K562 (cell line): ENCODE results near the gene PRRG4. TPM values are rescaled to one million over a fixed set of nuclear protein-coding genes. Genes with fewer than 3 reads are reported as not detected.

ENCODE experiments used
- ATAC-seq: fragments of 200-7000 bp; cut with Tn5 transposase; 3 replicates; pipeline ENCODE4 v1.9.1; 2020; ENCODE audit warnings: moderate library complexity
- BruUV-seq: library from RNA; stranded (reverse); fragments of 400-500 nt; replicated peaks from 2 replicates; lab custom pipeline; 2021; lab: Mats Ljungman, UMichigan
- CTCF ChIA-PET: fragments of 300-600 bp; formaldehyde crosslinking; extraction: SDS; loops from one replicate; lab custom pipeline; 2021; ENCODE audit warnings: low intra/inter-chr PET ratio; lab: Yijun Ruan, JAX
- POLR2A ChIA-PET: fragments of 300-600, 350-650 bp; sonication (Branson Sonifier 250); formaldehyde crosslinking; extraction: SDS; loops from one replicate; lab custom pipeline; 2021; ENCODE audit warnings: antibody characterized with exemption, inconsistent platforms; lab: Yijun Ruan, JAX
- DNase-seq, 4 experiments: peaks; one replicate each; pipeline versions ENCODE4 v3.0.0 to v3.0.0-alpha.2; 2011 to 2018; ENCODE audit warnings: low spot score in 3 of 4, mixed read lengths in 3 of 4; ENCODE audit errors: extremely low read depth in 1 of 4
- FAIRE-seq: peaks from 2 replicates; lab custom pipeline; 2011; peaks lifted over from hg19 to GRCh38; lab: Jason Lieb, UNC
- H2AFZ ChIP-seq: 2 replicates; pipeline ENCODE4 v1.6.0; 2011; ENCODE audit warnings: low read depth, low read length, control low read depth, inconsistent platforms
- H3K27ac ChIP-seq: fragments of 200-600 bp; 3 replicates; pipeline ENCODE4 v1.8.0; 2011; ENCODE audit warnings: low read depth, mild to moderate bottlenecking, control low read depth, inconsistent platforms, low read length, moderate library complexity, mixed read lengths; ENCODE audit errors: extremely low read depth
- H3K27me3 ChIP-seq, 2 experiments: fragments of 300-600 bp in 1 of 2; 2 replicates in 1 of 2; 3 replicates in 1 of 2; pipeline versions ENCODE4 v1.6.0 to v1.8.0; 2011; ENCODE audit warnings: inconsistent platforms in 2 of 2, low read length in 2 of 2, mild to moderate bottlenecking in 1 of 2, mixed read lengths in 1 of 2, moderate library complexity in 1 of 2; ENCODE audit not compliant: control insufficient read depth in 2 of 2, insufficient read depth in 2 of 2
- H3K36me3 ChIP-seq: fragments of 300-600 bp; 3 replicates; pipeline ENCODE4 v1.8.0; 2011; ENCODE audit warnings: mild to moderate bottlenecking, low read length, inconsistent platforms; ENCODE audit not compliant: control insufficient read depth, insufficient read depth
- H3K4me1 ChIP-seq, 2 experiments: fragments of 200-600 bp in 1 of 2; replicated peaks in 1 of 2; 2 replicates in 1 of 2; 3 replicates in 1 of 2; pipeline versions ENCODE4 v1.5.1 to v1.8.0; 2011; ENCODE audit warnings: inconsistent platforms in 2 of 2, low read length in 2 of 2, mild to moderate bottlenecking in 1 of 2, mixed read lengths in 1 of 2, moderate library complexity in 1 of 2; ENCODE audit not compliant: control insufficient read depth in 2 of 2, insufficient read depth in 2 of 2
- H3K4me2 ChIP-seq: 2 replicates; pipeline ENCODE4 v1.6.1; 2011; ENCODE audit warnings: low read length, control low read depth, inconsistent platforms, mixed read lengths; ENCODE audit not compliant: insufficient read depth
- H3K4me3 ChIP-seq: fragments of 200-600 bp; sonication (generic), shearing (Covaris generic); 2 replicates; pipeline ENCODE4 v1.5.1; 2016; ENCODE audit warnings: control low read depth, inconsistent platforms
- H3K79me2 ChIP-seq: fragments of 200-600 bp; 3 replicates; pipeline ENCODE4 v1.8.0; 2011; ENCODE audit warnings: low read length, inconsistent platforms; ENCODE audit not compliant: control insufficient read depth, insufficient read depth
- H3K9ac ChIP-seq, 2 experiments: 2 replicates each; pipeline versions ENCODE4 v1.6.0 to v1.6.1; 2011; ENCODE audit warnings: low read depth in 2 of 2, low read length in 2 of 2, control low read depth in 1 of 2, inconsistent platforms in 1 of 2, mild to moderate bottlenecking in 1 of 2, mixed read lengths in 1 of 2; ENCODE audit not compliant: insufficient read depth in 1 of 2
- H3K9me1 ChIP-seq: one replicate; pipeline ENCODE4 v1.6.0; 2011; ENCODE audit warnings: inconsistent platforms, mild to moderate bottlenecking, low read length, moderate library complexity; ENCODE audit not compliant: control insufficient read depth, insufficient read depth
- H3K9me3 ChIP-seq: replicated peaks from 2 replicates; pipeline ENCODE4 v1.5.1; 2011; ENCODE audit warnings: low read depth, low read length, inconsistent platforms; ENCODE audit not compliant: control insufficient read depth, insufficient read depth
- H4K20me1 ChIP-seq: replicated peaks from 2 replicates; pipeline ENCODE4 v1.6.1; 2011; ENCODE audit warnings: low read length, inconsistent platforms, mixed read lengths; ENCODE audit not compliant: control insufficient read depth, insufficient read depth
- MYC ChIP-seq, 2 experiments: fragments of 250-450 bp in 1 of 2; sonication (Bioruptor Pico) in 1 of 2; IDR thresholded peaks; 2 replicates each; pipeline versions ENCODE4 v1.5.1 to v1.6.1; 2012 to 2021; ENCODE audit warnings: low read depth in 2 of 2, borderline replicate concordance in 1 of 2, improper control_type of control experiment in 1 of 2, low read length in 1 of 2, mild to moderate bottlenecking in 1 of 2, moderate library complexity in 1 of 2
- PRPF4 ChIP-seq: fragments of 200-400 bp; formaldehyde crosslinking; IDR thresholded peaks from one replicate; pipeline ENCODE4 v1.6.1; 2017; ENCODE audit warnings: low read length, low read depth, mild to moderate bottlenecking; ENCODE audit not compliant: insufficient read depth, poor library complexity, severe bottlenecking
- RBM17 ChIP-seq: fragments of 200-400 bp; formaldehyde crosslinking; IDR thresholded peaks from 2 replicates; pipeline ENCODE4 v1.6.1; 2017; ENCODE audit warnings: low read depth, mild to moderate bottlenecking, low read length, borderline replicate concordance
- SIX5 ChIP-seq, 2 experiments: IDR thresholded peaks; 2 replicates each; pipeline ENCODE4 v1.6.1; 2011; ENCODE audit warnings: low read length in 2 of 2, borderline replicate concordance in 1 of 2, low read depth in 1 of 2, mild to moderate bottlenecking in 1 of 2, moderate library complexity in 1 of 2; ENCODE audit not compliant: insufficient read depth in 1 of 2
- SRSF3 ChIP-seq: fragments of 200-400 bp; formaldehyde crosslinking; IDR thresholded peaks from 2 replicates; pipeline ENCODE4 v1.6.1; 2016; ENCODE audit warnings: mild to moderate bottlenecking, low read length, moderate library complexity; ENCODE audit not compliant: insufficient read depth
- TAF1 ChIP-seq: IDR thresholded peaks from 2 replicates; pipeline ENCODE4 v1.6.1; 2011; ENCODE audit warnings: mild to moderate bottlenecking, low read length, moderate library complexity; ENCODE audit not compliant: insufficient read depth, control insufficient read depth, severe bottlenecking; ENCODE audit errors: extremely low read depth
- TAF15 ChIP-seq: fragments of 200-400 bp; formaldehyde crosslinking; IDR thresholded peaks from 2 replicates; pipeline ENCODE4 v1.6.1; 2017; ENCODE audit warnings: mild to moderate bottlenecking, low read depth, low read length, moderate library complexity
- TRIM28 ChIP-seq: fragments of 450-650 bp; IDR thresholded peaks from 2 replicates; pipeline ENCODE4 v1.6.1; 2017
- ZNF175 ChIP-seq: fragments of 200-800 bp; sonication (Bioruptor generic); IDR thresholded peaks from 2 replicates; pipeline ENCODE4 v1.6.1; 2016; ENCODE audit warnings: low read depth, mild to moderate bottlenecking, missing genetic modification characterization, missing compliant biosample characterization
- WGBS: fragments of 100-300 bp; shearing (Covaris generic); methylation state at CpG from one replicate; pipeline ENCODE4 v1.1.6; 2016; ENCODE audit warnings: low coverage, mixed read lengths; ENCODE audit not compliant: insufficient coverage; ENCODE audit errors: missing lambda C conversion rate; 5-methylcytosine and 5-hydroxymethylcytosine counted together
- in situ Hi-C: fragments of 300-500 bp; cut with MboI; formaldehyde crosslinking; loops from 4 replicates; pipeline ENCODE4 v1.15.0; 2018; ENCODE audit warnings: inconsistent platforms, mixed read lengths
- intact Hi-C: fragments of 100-400 bp; cut with micrococcal nuclease; formaldehyde crosslinking; loops from 2 replicates; pipeline ENCODE4 v1.14.2; 2022
- polyA plus RNA-seq, 8 experiments: library from polyadenylated mRNA; depleted of rRNA in 4 of 8; stranded (reverse) in 5 of 8; unstranded in 3 of 8; fragments of >200 nt; fragmentation: Nextera tagmentation in 2 of 8; fragmentation: Illumina TruSeq in 1 of 8; extraction: Ambion mirVana in 2 of 8; extraction: Trizol in 1 of 8; gene quantifications; 2 replicates each; pipeline versions ENCODE4 v1.2.1 to v1.2.3, GENCODE V29; 2011 to 2014; ENCODE audit warnings: inconsistent platforms in 1 of 8, missing spikeins in 1 of 8
- total RNA-seq, 7 experiments: library from RNA; depleted of rRNA in 6 of 7; stranded (reverse); fragments of >200 nt in 6 of 7; fragmentation: Illumina TruSeq in 2 of 7; extraction: Trizol in 2 of 7; gene quantifications; 2 replicates each; pipeline versions ENCODE4 v1.2.1 to v1.2.3, GENCODE V29; 2011 to 2021; ENCODE audit warnings: low replicate concordance in 1 of 7
- TF ChIP-seq, protein P1 (sequence below): sonication (generic); formaldehyde crosslinking; IDR thresholded peaks from 2 replicates; pipeline ENCODE4 v1.8.1; 2022; ENCODE audit warnings: missing genetic modification reagents
- TF ChIP-seq, protein P2 (sequence below), 2 experiments: IDR thresholded peaks; 2 replicates each; pipeline ENCODE4 v1.6.1; 2011; ENCODE audit warnings: borderline replicate concordance in 1 of 2, control low read depth in 1 of 2, low read depth in 1 of 2, low read length in 1 of 2, mild to moderate bottlenecking in 1 of 2, mixed read lengths in 1 of 2, moderate library complexity in 1 of 2; ENCODE audit not compliant: insufficient read depth in 1 of 2, insufficient read length in 1 of 2, poor library complexity in 1 of 2, severe bottlenecking in 1 of 2; ENCODE audit errors: extremely low read depth in 1 of 2

The PRRG4 gene
- total and polyA plus RNA-seq, 9 of the 15 experiments (the other 6 are each of a cell fraction or from before 2014, with no cell fraction given) = not detected

DNA sequence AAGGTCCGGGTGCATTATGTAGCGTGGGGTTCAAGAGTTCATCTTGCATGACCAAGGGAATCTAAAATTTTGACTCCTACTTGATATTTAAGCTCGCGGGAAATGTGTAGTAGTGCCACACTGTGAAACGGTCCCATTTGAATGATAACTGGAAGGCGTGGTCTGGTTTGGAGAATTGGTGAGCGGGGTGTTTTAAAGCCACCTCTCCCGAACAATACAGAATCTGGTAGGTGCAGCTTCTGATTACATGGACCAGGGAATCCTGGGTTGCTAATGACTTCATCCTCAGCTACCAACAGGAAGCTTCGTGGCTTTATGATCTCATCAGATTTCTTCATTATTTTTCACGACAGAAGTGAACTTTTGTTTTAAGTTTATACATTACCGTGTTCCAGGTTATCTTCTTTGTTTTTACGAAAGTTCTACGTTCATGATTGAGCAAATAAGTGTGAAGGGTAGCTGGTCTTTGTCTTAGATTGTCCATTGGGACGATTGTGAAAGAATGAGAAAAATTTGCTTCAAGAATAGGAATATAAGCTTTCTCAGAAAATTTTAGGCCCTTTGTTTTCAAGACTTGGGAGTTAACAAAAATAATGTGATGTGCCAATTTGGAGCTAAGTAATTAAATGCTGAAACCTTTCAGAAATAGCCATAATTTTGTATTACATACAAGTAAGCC, 64.6 kb downstream of the PRRG4 start:
- H3K27me3 ChIP-seq = no peaks in the 10 kb centered on the region
- FAIRE-seq = peak; percentile 84
- in situ Hi-C loops (no loop called here), intact Hi-C loops (no loop called here)
- peak overlapping the region; percentile 91 for H2AFZ ChIP-seq
- peaks cover 9 to 20% of the 10 kb centered on the region in 2 experiments; a peak in 4 of 5 replicates for H3K4me1 ChIP-seq
- POLR2A ChIA-PET = interaction anchor here (0.6 to 1.6 kb wide), 8 partner anchors 8 to 473 kb away, joined by 3 to 5 read pairs (median 3); partner anchors contain the start of gene TCP11L1
- H3K9me3 ChIP-seq = no peaks in the 10 kb centered on the region
- H3K9me1 ChIP-seq = no peaks in the 10 kb centered on the region
- peak overlapping the region; percentile 96 for H3K27ac ChIP-seq
- H3K4me2 ChIP-seq = peak overlapping the region; percentile 83
- peak overlapping the region; percentile 93 to 99 for H3K9ac ChIP-seq
- peak; percentile 25 to 85 (median 51) for DNase-seq
- H3K36me3 ChIP-seq = peaks cover 30% of the 10 kb centered on the region; the same call in 2 of the 3 replicates
- WGBS = 1% methylated on average over 14 of the region's 14 CpGs
- peak; percentile 77 for ATAC-seq
- CTCF ChIA-PET = no interaction called here
- H3K79me2 ChIP-seq = peaks cover 74% of the 10 kb centered on the region
- peaks cover 12% of the 10 kb centered on the region for H4K20me1 ChIP-seq
- BruUV-seq = TSS peak; percentile 42
- peak overlapping the region; percentile 97 for H3K4me3 ChIP-seq
- TF ChIP-seq, protein P1, sequence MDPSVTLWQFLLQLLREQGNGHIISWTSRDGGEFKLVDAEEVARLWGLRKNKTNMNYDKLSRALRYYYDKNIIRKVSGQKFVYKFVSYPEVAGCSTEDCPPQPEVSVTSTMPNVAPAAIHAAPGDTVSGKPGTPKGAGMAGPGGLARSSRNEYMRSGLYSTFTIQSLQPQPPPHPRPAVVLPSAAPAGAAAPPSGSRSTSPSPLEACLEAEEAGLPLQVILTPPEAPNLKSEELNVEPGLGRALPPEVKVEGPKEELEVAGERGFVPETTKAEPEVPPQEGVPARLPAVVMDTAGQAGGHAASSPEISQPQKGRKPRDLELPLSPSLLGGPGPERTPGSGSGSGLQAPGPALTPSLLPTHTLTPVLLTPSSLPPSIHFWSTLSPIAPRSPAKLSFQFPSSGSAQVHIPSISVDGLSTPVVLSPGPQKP (CRISPR knock-in tag) = no peak
- TF ChIP-seq, protein P2, sequence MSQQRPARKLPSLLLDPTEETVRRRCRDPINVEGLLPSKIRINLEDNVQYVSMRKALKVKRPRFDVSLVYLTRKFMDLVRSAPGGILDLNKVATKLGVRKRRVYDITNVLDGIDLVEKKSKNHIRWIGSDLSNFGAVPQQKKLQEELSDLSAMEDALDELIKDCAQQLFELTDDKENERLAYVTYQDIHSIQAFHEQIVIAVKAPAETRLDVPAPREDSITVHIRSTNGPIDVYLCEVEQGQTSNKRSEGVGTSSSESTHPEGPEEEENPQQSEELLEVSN (IDR thresholded peaks at IDR 0.05; ENCODE audit: borderline replicate concordance in 1 of 2, extremely low read depth in 1 of 2, insufficient read depth in 1 of 2, insufficient read length in 1 of 2, low read depth in 1 of 2, low read length in 1 of 2, poor library complexity in 1 of 2, severe bottlenecking in 1 of 2) = no peak
- TF ChIP-seq ZNF175 (CRISPR knock-in tag) (no peak), MYC (IDR thresholded peaks at IDR 0.05; ENCODE audit: low read depth, low read length) (peak; percentile 57; the same call in 1 of the 2 replicates), MYC (CRISPR knock-in tag; IDR thresholded peaks at IDR 0.05; ENCODE audit: borderline replicate concordance, low read depth) (no peak), PRPF4 (no peak), TRIM28 (no peak), RBM17 (no peak), SRSF3 (no peak), SIX5 (IDR thresholded peaks at IDR 0.05; ENCODE audit: borderline replicate concordance in 1 of 2, insufficient read depth in 1 of 2, low read depth in 1 of 2, low read length in 2 of 2) (no peak), TAF1 (peak; percentile 73), TAF15 (no peak)
